A204.1 (cell line): ENCODE results near the gene TMEM39B.
"Not testable (repeated sequence)": the region's sequence is repeated elsewhere in the genome, so short reads cannot be mapped to it uniquely, and the experiment has no call there.

ENCODE experiments used
- FAIRE-seq: peaks from 2 replicates; lab custom pipeline; 2012; peaks lifted over from hg19 to GRCh38; lab: Jason Lieb, UNC

Gene TMEM39B

DNA sequence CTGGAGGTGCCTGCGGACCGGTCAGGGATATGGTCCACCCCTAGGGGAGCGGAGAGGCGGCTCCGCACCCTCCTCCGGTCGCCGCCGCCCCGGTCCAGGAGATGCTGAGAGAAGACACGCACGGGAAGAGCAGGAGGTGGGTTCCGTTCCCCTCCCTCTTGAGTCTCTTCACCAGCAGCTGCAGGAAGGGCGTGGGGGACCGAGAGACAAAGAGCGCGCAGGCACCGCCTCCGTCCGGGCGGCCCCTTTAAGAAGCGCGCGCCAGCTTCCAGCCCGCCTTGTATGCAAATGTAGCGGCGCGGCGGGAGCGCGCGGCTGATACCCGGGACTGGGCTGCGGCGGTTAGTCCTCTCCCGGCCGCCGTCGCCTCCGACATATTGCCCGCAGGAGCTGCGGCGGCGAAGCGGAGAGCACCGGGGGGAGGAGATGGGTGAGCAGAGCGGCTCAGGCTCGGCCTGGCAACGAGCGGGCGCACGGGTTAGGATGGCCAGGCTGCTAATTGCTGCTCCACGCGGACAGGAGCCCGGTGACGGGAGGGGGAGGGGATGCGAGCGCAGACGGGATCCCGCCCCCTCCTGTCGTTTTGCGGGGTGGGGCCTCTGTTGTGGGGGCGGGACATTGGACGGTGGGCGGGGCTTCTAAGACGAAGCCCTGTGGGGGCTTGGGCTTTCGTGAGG is at the start of gene TMEM39B:
TMEM39B (plus strand) TSS at position 318 of the 677 bp plus-strand sequence; CDS start at position 427, 109 bp downstream.
- FAIRE-seq, result no peak

DNA sequence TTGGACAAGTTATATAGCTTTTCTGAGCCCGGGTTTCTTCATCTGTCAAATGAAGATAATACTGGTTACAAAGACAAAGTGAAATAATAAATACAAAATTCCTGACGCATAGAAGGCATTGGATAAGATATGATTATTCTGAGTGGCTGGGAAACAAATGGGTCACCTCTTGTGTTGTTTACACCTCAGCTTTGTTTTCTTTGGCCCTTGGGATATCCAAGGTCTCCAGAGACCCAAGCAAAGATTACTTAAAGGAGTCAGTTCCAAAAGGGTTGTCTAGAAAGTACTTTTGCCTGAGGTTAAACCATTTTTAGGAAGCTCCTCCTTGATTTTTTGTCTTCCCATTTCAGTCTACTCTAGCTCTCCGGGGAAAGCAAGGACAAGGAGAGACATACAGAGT is 49.4 kb upstream of the TMEM39B start:
- FAIRE-seq, result no peak

DNA sequence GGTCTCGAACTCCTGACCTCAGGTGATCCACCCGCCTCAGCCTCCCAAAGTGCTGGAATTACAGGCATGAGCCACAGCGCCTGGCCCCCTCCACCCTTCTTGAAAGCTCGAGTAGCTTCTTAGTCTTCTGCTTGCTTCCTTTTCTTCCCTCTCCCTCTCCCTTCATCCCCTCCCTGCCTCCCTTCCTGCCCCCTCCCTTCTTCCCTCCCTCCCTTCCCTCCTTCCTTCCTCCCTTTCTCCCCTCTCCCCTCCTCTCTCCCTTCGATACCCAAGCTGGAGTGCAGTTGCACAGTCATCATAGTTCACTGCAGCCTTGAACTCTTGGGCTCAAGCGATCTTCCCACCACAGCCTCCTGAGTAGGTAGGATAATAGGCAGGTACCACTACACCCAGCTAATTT is 47.2 kb upstream of the TMEM39B start:
- FAIRE-seq, result no peak

DNA sequence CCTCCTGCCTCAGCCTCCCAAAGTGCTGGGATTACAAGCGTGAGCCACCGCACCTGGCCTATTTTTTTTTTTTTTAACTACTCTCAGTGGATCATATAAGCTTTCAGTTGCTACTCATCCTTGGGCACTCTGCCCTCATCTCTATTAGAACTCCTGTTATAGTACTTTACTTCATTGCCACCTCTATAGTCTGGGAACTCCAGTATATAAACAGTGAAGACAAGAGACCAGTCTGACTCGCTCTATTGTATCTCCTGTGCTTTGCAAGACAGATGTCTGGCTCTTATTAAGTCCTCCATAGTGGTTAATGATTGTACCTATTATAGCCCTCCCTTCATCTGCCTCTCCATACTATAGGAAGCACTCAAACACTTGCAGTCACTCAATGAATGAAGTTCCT is 44.0 kb upstream of the TMEM39B start:
- FAIRE-seq, result no peak

DNA sequence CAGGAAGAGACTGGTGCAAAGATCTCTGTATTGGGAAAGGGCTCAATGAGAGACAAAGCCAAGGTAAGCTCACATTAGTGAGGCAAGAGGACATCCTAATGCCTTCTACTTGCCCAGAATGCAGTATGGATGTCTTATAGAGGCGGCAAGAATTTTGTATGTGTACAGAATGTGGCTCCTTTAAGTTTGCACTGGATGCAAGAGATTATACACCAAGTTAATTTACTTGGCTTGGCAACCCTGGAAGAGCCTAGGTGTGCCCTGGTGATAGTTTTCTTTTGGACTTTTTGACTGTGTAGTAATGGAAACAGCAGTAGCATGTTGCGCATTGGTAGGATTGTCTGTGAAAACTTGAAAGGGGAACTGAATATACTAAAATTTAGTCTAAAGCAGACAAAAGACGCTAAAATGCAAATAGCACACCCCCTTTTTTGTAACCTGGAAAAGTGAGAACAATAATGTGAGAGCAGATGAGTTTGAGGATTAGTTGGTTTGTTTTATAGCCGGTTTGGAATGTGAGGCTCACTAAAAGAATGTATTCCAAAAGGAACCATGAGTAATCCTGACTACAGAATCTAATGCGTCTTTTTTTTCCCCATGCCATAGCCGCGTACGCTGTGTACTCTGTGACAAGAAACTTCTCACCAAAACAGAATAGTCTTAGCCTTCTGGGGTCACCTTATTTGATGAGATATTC is 41.0 kb upstream of the TMEM39B start:
- no peak for FAIRE-seq

DNA sequence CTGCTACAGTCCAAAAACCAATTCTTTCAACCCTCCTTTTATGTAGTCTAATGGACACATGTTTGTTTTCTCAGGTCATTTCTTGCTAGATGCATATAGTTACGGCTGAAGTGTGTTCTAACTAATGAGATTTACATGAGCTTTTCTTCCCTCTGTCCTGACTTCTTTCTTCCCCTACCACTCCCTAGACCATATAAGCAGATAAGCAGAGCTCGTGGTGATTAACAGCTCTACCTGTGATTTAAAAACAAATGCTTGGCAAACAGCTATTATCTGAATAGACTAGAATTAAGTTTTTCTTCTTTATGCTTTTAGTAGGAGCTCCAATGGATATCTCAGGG is 40.5 kb upstream of the TMEM39B start:
- no peak for FAIRE-seq

DNA sequence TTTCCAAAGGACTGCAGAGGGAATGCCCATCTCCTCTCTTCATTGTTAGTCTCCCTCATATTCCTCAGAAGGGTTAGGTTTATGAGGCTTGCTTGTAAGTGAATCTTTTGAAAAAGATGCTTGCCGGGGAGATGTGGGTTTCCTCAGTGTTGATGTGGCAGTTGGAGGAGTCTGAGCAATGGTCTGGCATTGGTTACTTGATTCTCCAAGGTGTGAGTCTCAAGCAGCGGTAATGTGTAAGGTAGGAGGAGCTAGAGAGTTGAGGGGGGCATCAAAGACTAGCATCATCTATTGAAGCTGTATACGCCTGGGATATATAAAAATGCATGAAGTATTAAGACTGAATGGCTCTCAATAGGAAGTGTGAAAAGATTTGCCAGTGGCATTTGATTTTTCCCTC is 37.6 kb upstream of the TMEM39B start:
- FAIRE-seq, result no peak

DNA sequence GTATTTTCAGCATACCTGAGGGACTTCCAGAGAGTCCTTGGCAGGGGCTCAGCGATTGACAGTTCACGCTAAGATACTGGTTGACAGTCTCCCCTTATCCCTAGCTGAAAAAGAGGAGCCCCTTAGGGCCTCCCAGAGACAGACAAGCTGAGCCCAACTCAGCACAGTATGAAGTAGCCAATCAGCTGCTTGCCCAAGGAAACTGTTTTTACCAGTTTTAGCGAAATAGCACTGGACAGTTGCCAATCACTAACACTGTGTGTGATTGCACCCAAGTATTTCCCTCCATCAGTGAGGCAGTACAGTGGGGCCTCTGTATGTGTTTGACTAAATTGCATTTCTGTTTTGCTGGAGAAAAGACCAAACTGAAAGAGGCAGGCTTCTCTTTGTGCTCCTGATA is 32.0 kb upstream of the TMEM39B start:
- FAIRE-seq, result no peak

DNA sequence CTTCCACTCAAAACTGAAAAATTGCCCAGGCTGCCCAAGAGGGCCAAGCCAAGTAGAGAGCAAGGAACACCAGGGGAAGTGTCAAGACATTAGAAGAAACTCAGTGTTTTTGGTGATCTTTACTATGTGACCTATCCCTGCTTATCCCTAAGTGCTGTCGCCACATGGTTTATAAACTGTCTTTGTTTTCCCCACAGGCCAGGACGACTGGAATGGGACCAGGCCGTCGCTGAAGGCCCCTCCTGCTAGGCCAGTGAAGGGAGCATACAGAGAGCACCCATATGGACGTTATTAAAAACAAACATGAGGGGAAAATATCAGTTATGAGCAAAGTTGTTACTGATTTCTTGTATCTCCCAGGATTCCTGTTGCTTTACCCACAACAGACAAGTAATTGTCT is 30.4 kb upstream of the TMEM39B start:
- no peak for FAIRE-seq

DNA sequence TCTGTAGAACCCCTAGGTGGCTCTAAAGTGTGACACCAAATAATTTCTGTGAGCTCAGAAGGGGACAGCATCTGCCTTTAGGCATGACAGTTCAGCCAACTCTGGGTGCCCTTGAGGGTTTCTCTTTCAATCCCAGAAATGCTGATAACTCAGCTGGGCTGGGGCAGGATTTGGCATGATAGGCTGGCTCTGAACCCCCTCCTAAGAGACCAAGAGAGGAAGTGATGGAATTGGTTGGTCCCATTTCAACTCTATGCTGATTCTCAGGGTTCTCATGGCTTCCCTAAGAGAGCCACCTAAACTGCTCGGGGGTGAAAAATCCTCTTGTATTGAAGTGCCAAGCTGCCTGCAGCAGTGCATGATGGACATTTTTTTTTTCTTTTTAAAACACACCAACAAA is 28.5 kb upstream of the TMEM39B start:
- no peak for FAIRE-seq

DNA sequence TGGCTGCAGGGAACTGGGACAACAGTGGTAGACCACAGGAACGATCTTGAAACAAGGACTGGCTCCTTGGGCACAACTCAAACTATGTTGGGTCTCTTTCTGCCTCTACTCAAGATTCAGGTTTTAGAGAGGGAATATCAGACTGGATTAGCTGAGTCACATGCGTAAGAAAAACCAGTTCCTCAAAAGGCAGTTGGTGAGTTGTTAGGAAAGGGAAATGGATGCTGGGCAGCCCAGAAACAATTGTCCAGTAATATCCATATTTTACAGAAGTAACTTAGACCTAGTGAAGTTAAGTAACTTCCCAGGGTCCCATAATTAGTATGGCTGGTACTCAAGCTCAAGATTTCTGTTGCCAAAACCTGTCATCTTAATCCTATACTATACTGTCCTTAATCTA is 27.0 kb upstream of the TMEM39B start:
- FAIRE-seq, result no peak

DNA sequence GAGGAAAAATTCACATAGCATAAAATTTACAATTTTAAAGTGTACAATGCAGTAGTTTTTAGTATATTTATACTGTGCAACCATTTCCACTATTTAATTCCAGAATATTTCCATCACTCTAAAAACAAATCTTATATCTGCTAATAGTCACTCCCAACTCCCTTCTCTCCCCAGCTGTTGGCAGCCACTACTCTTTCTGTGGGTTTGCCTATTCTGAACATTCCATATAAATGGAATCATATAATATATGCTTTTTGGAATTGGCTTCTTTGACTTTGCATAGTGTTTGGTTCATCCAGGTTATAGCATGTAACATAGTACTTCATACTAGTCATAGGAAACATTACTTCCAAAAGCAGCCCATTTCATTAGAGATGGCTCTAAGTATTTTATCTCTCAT is 25.0 kb upstream of the TMEM39B start:
- FAIRE-seq, result no peak

DNA sequence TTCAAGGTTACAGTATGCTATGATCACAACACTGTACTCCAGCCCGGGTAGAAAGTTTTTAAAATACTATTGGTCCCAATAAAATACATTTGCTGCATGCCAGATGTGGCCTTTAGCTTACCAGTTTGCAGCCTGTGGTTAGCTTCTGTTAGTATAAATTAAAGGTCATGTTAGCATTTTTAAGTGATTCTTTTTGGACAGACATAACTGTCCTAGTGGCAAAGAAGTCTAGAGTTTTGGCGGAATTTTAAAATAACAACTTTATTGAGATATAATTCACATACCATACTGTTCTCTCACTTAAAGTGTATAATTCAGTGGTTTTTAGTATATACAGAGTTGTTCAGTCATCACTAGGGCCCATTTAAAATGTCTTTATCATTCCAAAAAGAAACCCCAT is 24.3 kb upstream of the TMEM39B start:
- no peak for FAIRE-seq

DNA sequence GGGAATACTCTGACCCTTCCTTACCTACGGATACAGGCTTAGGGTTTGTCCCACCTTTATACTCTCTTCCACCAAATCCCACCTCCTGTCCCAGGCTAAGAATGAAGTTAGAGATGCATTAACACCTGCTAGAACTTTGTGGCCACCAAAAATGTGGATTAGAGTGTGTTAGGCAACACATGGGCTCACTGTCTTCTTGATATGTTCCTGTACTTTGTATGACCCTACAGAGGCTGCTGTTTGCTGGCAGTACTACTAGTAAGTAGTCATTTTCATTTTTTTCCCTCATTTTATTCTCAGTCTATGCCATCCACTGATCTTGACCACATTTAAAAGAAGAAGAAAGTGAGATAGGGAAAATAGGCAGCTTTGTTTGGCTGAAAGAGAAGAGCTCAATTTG is 21.0 kb upstream of the TMEM39B start:
- no peak for FAIRE-seq

DNA sequence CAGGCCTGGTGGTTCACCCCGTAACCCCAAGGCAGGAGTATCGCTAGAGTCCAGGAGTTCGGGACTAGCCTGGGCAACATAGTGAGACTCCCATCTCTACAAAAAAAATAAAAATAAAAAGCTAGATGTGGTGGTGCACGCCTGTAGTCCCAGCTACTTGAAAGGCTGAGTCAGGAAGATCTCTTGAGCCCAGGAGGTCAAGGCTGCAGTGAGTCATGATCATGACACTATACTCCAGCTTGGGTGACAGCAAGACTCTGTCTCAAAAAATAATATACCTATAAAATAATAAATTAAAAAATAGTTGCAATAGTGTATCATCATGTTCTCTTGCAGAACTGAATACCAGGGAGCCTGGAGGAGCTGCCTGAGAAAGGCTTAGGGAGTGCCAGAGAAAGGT is 19.9 kb upstream of the TMEM39B start:
- FAIRE-seq, result no peak

DNA sequence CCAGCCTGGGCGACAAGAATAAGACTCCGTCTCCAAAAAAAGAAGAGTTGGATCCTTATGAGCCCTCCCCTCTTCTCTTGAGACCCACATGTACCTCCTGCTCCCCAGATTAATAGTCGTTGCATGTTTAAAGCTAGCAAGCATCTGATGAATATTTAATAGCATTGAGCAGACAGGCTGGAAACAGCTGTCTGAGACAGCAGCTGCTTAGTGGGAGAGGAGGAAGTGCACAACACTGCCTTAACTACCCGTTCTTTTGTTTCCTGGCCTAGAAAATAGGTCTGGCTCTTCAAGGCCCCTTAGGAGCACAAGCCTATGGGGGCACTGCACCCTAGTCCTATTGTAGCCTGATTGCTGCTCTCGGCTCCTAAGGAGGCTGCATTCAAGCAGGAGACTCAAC is 17.3 kb upstream of the TMEM39B start:
- no peak for FAIRE-seq

DNA sequence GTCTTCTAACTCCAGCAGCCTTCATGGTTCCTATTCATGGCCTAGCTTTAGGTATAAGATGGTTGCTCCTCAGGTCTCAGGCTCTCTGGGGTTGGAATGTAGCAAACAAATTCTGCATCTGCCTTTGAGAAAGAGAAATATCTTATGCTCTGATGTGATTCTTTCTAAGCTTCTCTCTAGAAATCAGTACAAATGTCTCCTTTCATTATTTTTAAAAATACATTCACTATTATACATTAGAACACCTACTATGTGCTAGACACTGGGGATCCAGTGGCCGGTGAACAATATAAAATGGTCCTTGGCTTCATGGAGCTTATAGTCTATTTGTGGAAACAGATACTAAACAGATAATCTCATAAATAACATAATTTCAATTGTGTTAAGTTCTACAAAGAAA is 16.1 kb upstream of the TMEM39B start:
- no peak for FAIRE-seq

DNA sequence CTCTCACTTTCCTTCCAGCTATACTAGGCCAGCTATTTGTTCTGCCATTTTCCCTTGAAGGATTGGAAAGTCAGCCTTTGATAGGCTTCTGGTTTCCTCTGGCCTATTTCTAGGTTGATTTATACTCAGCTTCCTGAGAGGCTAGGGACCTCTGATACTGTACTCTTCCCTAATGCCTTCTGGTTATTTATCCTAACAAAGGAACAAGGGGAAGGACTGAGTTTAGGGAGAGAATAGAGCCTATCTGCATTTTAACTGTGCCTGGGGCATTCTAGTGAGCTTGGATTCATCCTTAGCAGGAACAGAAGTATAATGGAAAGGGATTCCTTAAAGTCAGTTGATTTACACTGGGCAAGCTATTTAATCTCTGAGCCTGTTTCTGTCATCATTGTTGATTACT is 11.8 kb upstream of the TMEM39B start:
- no peak for FAIRE-seq

DNA sequence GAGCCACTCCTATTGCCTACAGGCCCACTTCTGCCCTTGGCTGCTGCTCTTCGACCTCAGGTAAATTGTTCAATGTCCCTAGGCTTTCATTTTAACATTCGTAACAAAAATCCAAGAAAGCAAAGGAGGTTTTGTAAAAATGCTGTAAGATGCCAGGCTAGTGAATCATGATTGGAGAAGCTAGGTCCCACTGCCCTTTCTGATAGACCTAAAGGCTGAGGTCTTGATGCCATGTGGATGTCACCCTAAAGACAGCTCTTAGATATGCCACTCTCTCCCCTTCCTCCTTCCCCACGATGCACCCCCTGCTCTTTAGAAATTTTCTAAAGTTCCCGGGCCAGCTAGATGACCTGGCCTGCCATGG is 9.9 kb upstream of the TMEM39B start:
- no peak for FAIRE-seq

DNA sequence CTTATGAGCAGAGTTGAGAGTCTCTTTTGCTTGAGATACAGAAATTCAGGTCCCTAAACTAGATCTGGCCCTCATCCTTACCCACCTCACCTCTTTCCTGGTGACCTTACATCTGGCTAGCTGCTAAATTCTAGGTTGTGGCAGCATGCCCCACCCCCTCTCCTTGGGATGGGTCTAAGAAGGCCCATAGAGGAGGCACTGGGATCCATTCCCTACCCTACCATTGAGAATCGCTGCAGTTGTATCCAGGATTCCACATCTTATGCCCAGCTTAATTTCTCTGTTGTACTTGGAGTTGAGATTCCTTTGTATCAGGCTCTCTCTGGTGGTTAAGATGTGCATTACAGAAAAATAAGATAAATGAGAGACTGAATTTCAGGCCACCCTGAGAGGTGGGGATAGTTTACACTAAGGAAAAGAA is 9.5 kb upstream of the TMEM39B start:
- FAIRE-seq, result peak; percentile 37

DNA sequence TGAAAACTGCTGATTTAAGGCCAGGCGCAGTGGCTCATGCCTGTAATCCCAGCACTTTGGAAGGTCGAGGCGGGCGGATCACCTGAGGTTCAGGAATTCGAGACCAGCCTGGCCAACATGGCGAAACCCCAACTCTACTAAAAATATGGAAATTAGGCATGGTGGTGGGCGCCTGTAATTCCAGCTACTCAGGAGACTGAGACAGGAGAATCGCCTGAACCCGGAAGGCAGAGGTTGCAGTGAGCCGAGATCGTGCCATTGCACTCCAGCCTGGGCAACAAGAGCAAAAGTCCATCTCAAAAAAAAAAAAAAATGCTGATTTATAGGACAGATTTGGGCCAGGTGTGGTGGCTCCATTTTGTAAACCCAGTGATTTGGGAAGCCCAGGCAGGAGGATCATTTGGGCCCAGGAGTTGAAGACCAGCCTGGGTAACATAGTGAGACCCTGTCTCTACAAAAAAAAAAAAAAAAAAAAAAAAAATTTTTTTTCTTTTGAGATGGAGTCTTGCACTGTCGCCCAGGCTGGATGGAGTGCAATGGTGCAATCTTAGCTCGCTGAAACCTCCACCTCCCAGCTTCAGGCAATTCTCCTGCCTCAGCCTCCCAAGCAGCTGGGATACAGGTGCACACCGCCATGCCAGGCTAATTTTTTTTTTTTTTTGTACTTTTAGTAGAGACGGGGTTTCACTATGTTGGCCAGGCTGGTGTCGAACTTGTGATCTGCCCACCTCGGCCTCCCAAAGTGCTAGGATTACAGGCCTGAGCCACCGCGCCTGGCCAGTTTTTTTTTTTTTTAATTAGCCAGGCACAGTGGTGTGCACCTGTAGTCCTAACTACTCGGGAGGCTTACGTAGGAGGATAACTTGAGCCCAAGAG is 6.9 kb upstream of the TMEM39B start:
- not testable (repeated sequence) for FAIRE-seq

DNA sequence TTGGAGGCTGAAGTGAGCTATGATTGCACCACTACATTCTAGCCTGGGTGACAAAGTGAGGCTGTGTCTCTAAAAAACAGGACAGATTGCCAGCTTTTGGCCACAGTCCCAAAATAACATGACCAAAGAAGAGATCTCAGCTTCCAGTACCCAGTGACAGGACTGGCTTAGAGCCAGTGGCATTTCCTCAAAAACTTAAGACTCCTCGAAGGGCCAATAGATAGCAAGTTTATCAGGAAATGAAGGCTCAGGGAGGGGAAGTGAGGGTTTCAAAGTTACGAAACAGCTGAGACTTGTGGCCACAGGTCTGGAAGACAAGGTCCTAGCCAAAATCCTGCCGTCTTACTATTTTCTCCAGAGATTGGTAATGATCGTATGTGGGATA is 6.3 kb upstream of the TMEM39B start:
- no peak for FAIRE-seq

DNA sequence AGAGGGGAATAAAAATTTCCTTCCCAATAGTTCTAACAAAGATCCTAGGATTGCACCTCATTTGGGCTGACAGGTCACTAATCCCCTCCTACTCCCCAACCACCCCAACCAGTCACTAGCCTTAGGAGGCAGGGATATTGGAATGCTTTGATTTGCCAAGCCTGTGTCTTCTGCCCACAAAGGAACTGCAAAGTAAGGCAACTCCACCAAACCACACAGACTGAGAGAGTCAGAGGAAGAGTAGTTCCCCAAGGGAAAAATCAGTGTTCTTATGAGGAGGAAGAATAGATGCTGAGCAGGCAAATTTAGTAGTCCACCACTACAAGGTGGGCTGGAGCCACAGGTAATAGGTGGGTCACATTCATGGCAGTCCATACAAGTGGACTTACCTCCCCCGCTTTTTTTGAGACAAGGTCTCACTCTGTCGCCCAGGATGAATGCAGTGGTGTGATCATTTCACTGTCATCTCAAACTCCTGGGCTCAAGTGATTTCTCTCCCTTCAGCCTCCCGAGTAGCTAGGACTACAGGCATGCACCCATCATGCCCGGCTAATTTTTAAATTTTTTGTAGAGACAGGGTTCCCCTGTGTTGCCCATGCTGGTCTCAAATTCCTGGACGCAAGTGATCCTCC is 3.7 kb upstream of the TMEM39B start:
- no peak for FAIRE-seq
